ENCODE results near the gene NFIB.

NFIB gene

GRCh38 chr9:14148501-14149103, 165.3 kb downstream of the NFIB start:
- H3K4me3 ChIP-seq (ENCODE audit: low read length): no peak overlapping the region
- DNase-seq (ENCODE audit: low read depth, low spot score): no peak

- H3K4me3 ChIP-seq (ENCODE audit: low read length): no peak overlapping the region
- DNase-seq (ENCODE audit: low read depth, low spot score): no peak
Observed at GRCh38 chr9:14147738-14148137, 166.2 kb downstream of the NFIB start.

GRCh38 chr9:14146201-14146874, 167.6 kb downstream of the NFIB start:
- no peak overlapping the region for H3K4me3 ChIP-seq (ENCODE audit: low read length)
- no peak for DNase-seq (ENCODE audit: low read depth, low spot score)

- no peak for DNase-seq (ENCODE audit: low read depth, low spot score)
Observed at GRCh38 chr9:14144215-14144614, 169.7 kb downstream of the NFIB start.

GRCh38 chr9:14141699-14142098, 172.2 kb downstream of the NFIB start:
- DNase-seq (ENCODE audit: low read depth, low spot score): no peak
- H3K4me3 ChIP-seq (ENCODE audit: low read length): no peak overlapping the region

More at GRCh38 chr9:14144215-14144614, 169.7 kb downstream of the NFIB start:
- no peak overlapping the region for H3K4me3 ChIP-seq (ENCODE audit: low read length)

GRCh38 chr9:14140096-14140697, 173.7 kb downstream of the NFIB start:
- no peak overlapping the region for H3K4me3 ChIP-seq (ENCODE audit: low read length)
- no peak for DNase-seq (ENCODE audit: low read depth, low spot score)

GRCh38 chr9:14139287-14139686, 174.7 kb downstream of the NFIB start:
- DNase-seq (ENCODE audit: low read depth, low spot score): no peak
- H3K4me3 ChIP-seq (ENCODE audit: low read length): no peak overlapping the region

GRCh38 chr9:14136646-14137370, 177.1 kb downstream of the NFIB start:
- no peak for DNase-seq (ENCODE audit: low read depth, low spot score)
- no peak overlapping the region for H3K4me3 ChIP-seq (ENCODE audit: low read length)

- H3K4me3 ChIP-seq (ENCODE audit: low read length): no peak overlapping the region
- DNase-seq (ENCODE audit: low read depth, low spot score): no peak
Observed at GRCh38 chr9:14136047-14136635, 177.8 kb downstream of the NFIB start.

GRCh38 chr9:14135421-14135820, 178.5 kb downstream of the NFIB start:
- H3K4me3 ChIP-seq (ENCODE audit: low read length): no peak overlapping the region
- no peak for DNase-seq (ENCODE audit: low read depth, low spot score)

GRCh38 chr9:14133394-14133793, 180.5 kb downstream of the NFIB start:
- no peak overlapping the region for H3K4me3 ChIP-seq (ENCODE audit: low read length)
- DNase-seq (ENCODE audit: low read depth, low spot score): no peak

GRCh38 chr9:14132775-14133174, 181.2 kb downstream of the NFIB start:
- H3K4me3 ChIP-seq (ENCODE audit: low read length): no peak overlapping the region
- DNase-seq (ENCODE audit: low read depth, low spot score): no peak

- DNase-seq (ENCODE audit: low read depth, low spot score): no peak
- no peak overlapping the region for H3K4me3 ChIP-seq (ENCODE audit: low read length)
Observed at GRCh38 chr9:14131356-14132088, 182.4 kb downstream of the NFIB start.

GRCh38 chr9:14127656-14128055, 186.3 kb downstream of the NFIB start:
- DNase-seq (ENCODE audit: low read depth, low spot score): no peak
- no peak overlapping the region for H3K4me3 ChIP-seq (ENCODE audit: low read length)

- DNase-seq (ENCODE audit: low read depth, low spot score): no peak
- H3K4me3 ChIP-seq (ENCODE audit: low read length): no peak overlapping the region
Observed at GRCh38 chr9:14119694-14120514, 194.0 kb downstream of the NFIB start.

GRCh38 chr9:14112226-14112625, 201.7 kb downstream of the NFIB start:
- DNase-seq (ENCODE audit: low read depth, low spot score): no peak
- no peak overlapping the region for H3K4me3 ChIP-seq (ENCODE audit: low read length)

GRCh38 chr9:14111696-14112095, 202.2 kb downstream of the NFIB start:
- no peak overlapping the region for H3K4me3 ChIP-seq (ENCODE audit: low read length)
- no peak for DNase-seq (ENCODE audit: low read depth, low spot score)

- no peak for DNase-seq (ENCODE audit: low read depth, low spot score)
- no peak overlapping the region for H3K4me3 ChIP-seq (ENCODE audit: low read length)
Observed at GRCh38 chr9:14107977-14108376, 206.0 kb downstream of the NFIB start.

Data from Jurkat, Clone E6-1 (cell line).